Uterus (tissue), 2 donors: Measurements from ENCODE around the gene MAD1L1.
"Not testable (repeated sequence)": the region's sequence is repeated elsewhere in the genome, so short reads cannot be mapped to it uniquely, and the experiment has no call there.

Experiments
- CTCF ChIP-seq, 4 experiments: fragments of 200-600 bp in 2 of 4; fragments of 450-650 bp in 2 of 4; sonication (generic) in 2 of 4; IDR thresholded peaks; one replicate each; pipeline ENCODE4 v1.5.1; 2016 to 2019; ENCODE audit warnings: antibody characterized with exemption in 4 of 4, mild to moderate bottlenecking in 2 of 4, moderate library complexity in 1 of 4
- POLR2A ChIP-seq, 2 donors: fragments of 450-650 bp; IDR thresholded peaks; one replicate each; pipeline ENCODE4 v1.6.1; 2016; ENCODE audit warnings: antibody characterized with exemption in 2 of 2, mild to moderate bottlenecking in 1 of 2, moderate library complexity in 1 of 2

DNA sequence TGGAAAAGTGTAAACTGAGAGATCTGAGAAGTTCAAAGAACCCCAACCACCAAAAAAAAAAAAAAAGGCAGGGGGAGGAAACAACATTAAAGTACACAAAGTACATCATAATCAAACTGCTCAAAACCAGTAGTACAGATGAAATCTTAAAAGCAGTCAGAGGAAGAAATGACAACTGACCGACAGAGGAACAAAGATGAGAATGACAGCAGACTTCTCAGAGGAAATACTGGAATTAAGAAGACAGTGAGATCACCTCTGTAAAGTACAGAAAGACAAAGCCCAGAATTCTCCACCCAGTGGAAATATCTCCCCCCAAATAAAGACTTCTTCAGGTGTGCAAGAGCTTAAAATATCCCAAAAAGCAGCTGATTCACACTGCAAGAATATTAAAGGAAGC is 403.1 kb downstream of the MAD1L1 start:
- not testable (repeated sequence) for TF ChIP-seq POLR2A, CTCF (IDR thresholded peaks at IDR 0.05)
